GM10266 (cell line): ENCODE measurements around the gene CHMP6.

ENCODE experiments used
- DNase-seq: peaks from one replicate; pipeline ENCODE4 v3.0.0; 2012; ENCODE audit errors: extremely low spot score
- CTCF ChIP-seq: IDR thresholded peaks from 2 replicates; pipeline ENCODE4 v1.5.1; 2012; ENCODE audit warnings: mild to moderate bottlenecking, low read depth; ENCODE audit not compliant: control insufficient read depth, insufficient read depth; ENCODE audit errors: missing control alignments

The CHMP6 gene

GRCh38 chr17:80998748-80999535 is 7.3 kb downstream of the CHMP6 start:
- TF ChIP-seq CTCF, result no peak
- peak; percentile 18 for DNase-seq

GRCh38 chr17:80999536-81000333 is 8.1 kb downstream of the CHMP6 start:
- peak; percentile 17 for DNase-seq
- no peak for TF ChIP-seq CTCF

GRCh38 chr17:81000334-81000630 is 8.6 kb downstream of the CHMP6 start:
- DNase-seq, result peak; percentile 30
- TF ChIP-seq CTCF, result no peak

- TF ChIP-seq CTCF, result no peak
- peak; percentile 27 for DNase-seq
Observed at GRCh38 chr17:81000631-81001357, 9.2 kb downstream of the CHMP6 start.

GRCh38 chr17:81002013-81002384 is 10.4 kb downstream of the CHMP6 start:
- no peak for TF ChIP-seq CTCF
- peak; percentile 33 for DNase-seq

- peak; percentile 41 for DNase-seq
- no peak for TF ChIP-seq CTCF
Observed at GRCh38 chr17:81002409-81003361, 11.0 kb downstream of the CHMP6 start.
